Testis (tissue), 2 donors: Measurements from ENCODE around the gene BOLA1.

ENCODE experiments used
- POLR2A ChIP-seq: fragments of 450-650 bp; IDR thresholded peaks from one replicate; pipeline ENCODE4 v1.6.1; 2017; ENCODE audit warnings: antibody characterized with exemption, mild to moderate bottlenecking, moderate library complexity
- TF ChIP-seq, protein P1 (sequence below), 3 experiments: fragments of 450-650 bp in 2 of 3; fragments of 200-600 bp in 1 of 3; sonication (generic) in 1 of 3; IDR thresholded peaks; one replicate each; pipeline ENCODE4 v1.5.1; 2016 to 2019; ENCODE audit warnings: antibody characterized with exemption in 3 of 3, mild to moderate bottlenecking in 2 of 3, moderate library complexity in 1 of 3

GRCh38 chr1:149906570-149907075 is 7.3 kb downstream of the BOLA1 start:
- TF ChIP-seq, protein P1, sequence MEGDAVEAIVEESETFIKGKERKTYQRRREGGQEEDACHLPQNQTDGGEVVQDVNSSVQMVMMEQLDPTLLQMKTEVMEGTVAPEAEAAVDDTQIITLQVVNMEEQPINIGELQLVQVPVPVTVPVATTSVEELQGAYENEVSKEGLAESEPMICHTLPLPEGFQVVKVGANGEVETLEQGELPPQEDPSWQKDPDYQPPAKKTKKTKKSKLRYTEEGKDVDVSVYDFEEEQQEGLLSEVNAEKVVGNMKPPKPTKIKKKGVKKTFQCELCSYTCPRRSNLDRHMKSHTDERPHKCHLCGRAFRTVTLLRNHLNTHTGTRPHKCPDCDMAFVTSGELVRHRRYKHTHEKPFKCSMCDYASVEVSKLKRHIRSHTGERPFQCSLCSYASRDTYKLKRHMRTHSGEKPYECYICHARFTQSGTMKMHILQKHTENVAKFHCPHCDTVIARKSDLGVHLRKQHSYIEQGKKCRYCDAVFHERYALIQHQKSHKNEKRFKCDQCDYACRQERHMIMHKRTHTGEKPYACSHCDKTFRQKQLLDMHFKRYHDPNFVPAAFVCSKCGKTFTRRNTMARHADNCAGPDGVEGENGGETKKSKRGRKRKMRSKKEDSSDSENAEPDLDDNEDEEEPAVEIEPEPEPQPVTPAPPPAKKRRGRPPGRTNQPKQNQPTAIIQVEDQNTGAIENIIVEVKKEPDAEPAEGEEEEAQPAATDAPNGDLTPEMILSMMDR (IDR thresholded peaks at IDR 0.05) = no peak
- TF ChIP-seq POLR2A = no peak
